NCI-H446 (cell line): ENCODE results near the gene MED16.

Source experiments
- DNase-seq, 2 experiments: peaks; one replicate each; lab custom pipeline; 2025; lab: John Stamatoyannopoulos, UW

The MED16 gene, protein sequence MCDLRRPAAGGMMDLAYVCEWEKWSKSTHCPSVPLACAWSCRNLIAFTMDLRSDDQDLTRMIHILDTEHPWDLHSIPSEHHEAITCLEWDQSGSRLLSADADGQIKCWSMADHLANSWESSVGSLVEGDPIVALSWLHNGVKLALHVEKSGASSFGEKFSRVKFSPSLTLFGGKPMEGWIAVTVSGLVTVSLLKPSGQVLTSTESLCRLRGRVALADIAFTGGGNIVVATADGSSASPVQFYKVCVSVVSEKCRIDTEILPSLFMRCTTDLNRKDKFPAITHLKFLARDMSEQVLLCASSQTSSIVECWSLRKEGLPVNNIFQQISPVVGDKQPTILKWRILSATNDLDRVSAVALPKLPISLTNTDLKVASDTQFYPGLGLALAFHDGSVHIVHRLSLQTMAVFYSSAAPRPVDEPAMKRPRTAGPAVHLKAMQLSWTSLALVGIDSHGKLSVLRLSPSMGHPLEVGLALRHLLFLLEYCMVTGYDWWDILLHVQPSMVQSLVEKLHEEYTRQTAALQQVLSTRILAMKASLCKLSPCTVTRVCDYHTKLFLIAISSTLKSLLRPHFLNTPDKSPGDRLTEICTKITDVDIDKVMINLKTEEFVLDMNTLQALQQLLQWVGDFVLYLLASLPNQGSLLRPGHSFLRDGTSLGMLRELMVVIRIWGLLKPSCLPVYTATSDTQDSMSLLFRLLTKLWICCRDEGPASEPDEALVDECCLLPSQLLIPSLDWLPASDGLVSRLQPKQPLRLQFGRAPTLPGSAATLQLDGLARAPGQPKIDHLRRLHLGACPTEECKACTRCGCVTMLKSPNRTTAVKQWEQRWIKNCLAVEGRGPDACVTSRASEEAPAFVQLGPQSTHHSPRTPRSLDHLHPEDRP

DNA sequence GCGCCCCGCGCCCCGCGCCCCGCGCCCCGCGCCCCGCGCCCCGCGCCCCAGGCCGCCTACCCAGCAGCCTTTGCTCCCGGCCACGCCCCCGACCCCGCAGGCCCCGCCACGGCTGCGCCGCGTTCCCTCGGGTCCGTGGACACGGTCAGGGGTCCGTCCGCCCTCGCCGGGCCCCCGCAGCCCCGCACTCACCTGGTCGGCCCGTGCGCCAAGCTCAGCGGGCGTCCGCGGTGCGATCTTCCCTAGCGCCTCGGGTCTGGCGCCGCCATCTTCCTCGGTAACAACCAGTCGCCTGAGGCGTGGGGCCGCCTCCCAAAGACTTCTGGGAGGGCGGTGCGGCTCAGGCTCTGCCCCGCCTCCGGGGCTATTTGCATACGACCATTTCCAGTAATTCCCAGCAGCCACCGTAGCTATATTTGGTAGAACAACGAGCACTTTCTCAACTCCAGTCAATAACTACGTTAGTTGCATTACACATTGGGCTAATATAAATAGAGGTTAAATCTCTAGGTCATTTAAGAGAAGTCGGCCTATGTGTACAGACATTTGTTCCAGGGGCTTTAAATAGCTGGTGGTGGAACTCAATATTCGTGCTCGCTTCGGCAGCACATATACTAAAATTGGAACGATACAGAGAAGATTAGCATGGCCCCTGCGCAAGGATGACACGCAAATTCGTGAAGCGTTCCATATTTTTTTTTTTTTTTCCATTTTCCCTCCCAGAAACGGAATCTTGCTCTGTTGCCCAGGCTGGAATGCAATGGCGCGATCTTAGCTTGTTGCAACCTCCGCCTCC lies at the start of gene MED16, which contains the start of gene RNU6-9:
TSS of gene MED16 (minus strand) at position 294 of the 796 bp plus-strand sequence. CDS start 2,056 bp downstream, outside the sequence.
TSS of gene RNU6-9 (plus strand) at position 591 of the 796 bp plus-strand sequence.
- peak; percentile 92 to 97 for DNase-seq

DNA sequence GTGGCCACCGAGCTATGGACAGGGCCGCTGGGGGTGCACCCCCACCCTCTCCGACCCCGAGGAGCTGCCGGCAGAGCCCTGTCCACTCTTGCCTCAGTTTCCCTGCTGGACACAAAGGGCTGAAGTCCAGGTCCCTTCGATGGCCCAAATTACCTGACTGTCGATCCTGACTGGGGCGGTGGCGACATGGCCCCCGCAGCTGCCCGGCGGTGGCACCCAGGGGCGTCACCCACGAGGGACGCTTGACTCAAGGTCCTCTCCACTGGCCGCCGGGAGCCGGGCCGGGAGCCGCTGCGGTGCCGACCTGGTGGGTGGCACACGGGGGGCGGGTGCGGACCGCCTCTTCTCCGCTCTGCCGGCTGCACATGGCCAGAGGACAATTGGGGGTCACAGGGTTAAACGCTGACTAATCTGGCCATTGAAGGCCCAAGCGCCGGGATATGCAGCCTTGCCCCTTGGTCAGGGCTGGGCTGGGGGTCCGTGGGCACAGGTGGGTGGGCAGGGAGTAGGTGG lies 49.2 kb upstream of the MED16 start:
- DNase-seq, result no peak

DNA sequence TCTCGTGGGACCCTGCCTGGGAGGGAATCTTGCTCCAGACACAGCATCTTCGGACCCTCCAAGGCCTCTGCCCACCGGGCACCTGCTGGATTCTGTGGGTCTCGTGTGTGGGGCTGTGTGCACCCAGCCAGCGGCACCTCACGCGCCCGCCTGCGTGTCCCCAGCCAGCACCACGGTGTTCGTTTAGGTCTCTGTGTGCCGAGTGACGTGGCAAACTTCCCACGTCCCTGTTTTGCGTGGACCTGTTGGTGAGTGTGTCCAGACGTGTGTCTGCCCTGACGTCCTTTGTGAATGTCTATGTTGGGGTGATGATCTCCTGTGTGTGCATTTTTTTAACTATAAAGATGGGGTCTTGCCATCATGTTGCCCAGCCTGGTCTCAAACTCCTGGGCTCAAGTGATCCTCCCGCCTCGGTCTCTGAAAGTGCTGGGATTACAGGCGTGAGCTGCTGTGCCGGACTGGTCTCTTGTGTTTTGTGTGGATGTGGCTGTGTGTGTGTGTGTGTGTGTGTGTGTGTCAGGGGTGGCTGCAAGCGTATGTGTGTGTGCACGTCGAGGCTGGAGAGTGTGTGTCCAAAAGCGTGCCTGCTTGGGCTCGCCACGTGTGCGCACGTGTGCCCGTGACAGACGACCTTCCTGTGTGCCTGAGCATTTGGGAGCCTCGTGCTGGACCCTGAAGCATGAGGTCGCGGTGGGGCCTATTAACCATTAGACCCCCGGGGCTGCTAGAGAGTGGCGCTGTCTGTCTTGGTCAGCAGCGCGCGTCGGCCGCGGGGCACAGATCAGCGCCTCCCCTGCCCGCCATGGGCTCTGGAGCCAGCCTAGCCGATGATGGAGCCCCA lies 48.5 kb upstream of the MED16 start:
- DNase-seq, result no peak

DNA sequence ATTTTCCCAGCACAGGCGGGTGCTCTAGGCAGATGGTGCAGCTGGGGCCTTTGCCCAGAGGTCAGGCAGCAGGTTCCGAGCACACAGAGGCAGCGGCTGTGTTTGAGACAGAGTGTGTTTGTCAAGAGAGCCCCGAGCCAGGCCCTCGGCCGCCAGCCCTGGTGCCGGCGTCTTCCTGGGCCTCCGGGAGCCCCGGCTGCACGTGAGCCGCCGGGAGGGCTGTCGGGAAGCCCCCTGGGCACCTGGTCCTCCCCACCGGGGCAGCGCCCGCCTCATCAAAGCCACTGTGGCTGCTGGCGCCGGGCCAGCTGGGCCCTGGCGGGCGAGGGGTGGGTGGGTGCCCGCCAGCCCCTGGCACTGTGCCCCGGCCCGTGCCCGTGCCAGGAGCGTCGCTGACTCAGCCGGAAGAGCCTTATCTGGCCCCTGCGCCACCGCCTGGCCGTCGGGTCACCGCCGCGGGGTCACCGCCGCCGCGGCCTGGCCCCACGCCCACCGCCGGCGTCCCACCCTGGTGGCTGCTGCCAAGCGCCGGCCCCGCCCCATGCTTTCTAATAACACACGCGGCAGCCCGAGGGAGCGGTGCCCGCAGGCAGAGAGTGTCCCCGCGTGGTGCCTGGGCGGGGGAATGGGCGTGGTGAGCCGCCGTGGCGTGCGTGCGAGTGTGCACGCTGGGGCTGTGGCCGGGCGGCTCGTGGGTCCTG lies 47.8 kb upstream of the MED16 start:
- peak; percentile 54 to 92 for DNase-seq

DNA sequence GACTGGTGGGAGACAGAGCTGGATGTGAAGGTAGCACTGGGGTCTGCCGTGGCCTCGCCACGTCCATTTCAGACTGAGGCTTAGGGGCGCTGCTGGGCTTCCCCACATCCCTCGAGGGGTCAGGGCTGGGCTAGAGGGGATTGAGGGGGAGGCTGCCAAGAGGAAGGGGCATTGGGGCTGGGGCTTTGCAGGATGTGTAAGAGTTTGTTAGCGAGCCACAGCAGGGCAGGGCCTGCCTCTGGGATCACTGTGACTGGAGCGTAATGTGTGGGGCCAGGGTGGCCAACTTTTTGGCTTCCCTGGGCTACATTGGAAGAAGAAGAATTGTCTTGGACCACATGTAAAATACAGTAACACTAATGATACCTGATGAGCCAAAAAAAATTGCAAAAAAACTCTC lies 46.9 kb upstream of the MED16 start:
- no peak for DNase-seq

DNA sequence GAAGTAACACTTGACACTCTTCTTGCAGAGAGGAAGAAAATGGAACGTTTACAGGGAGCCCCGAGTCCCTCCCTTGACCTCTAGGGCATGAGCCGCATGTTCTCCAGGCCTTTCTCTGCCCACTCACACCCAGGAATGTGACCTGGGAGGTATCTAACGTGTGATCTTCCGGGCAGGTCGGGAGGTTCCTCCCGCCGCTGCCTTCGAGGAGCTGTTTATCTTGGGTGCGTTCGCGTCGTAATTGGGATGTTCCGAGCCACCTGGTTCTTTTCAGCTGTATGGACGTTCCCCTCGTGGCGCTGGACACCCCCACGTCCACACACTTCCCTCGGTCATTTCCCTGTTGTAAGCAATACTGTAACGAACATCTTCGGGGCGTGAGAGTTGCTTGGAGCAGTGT lies 46.5 kb upstream of the MED16 start:
- no peak for DNase-seq

DNA sequence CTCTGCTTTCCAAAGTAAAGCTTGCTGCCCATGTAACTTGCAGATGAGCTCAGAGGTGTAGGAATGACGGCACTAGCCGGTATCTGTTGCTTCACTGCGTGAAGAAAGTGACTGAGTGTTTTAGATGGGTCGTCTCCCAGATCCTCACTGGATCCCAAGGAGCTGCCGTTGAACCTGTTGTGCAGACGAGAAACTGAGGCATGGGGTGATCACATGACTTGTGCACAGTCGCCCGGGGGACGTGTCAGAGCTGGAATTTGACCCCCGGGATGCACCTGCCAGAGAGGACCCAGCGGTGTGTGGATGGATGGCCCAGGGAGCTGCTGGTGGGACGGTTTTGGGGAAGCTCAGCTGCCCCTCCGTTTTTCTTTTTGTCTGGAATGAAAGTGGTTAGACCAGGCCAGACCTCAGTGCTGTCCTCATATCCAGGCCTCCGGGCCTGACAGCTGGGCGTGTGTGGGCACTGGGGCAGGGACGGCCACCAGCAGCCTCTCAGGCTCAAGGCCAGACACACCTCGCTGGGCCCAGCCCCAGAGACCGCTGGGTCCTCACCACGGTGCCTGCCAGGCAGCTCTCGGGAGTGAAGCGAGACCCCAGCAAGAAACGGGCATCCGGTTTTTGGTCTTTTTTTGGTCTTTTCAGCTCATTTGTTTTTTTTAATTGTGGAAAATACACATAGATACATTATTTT lies 45.4 kb upstream of the MED16 start:
- no peak for DNase-seq

DNA sequence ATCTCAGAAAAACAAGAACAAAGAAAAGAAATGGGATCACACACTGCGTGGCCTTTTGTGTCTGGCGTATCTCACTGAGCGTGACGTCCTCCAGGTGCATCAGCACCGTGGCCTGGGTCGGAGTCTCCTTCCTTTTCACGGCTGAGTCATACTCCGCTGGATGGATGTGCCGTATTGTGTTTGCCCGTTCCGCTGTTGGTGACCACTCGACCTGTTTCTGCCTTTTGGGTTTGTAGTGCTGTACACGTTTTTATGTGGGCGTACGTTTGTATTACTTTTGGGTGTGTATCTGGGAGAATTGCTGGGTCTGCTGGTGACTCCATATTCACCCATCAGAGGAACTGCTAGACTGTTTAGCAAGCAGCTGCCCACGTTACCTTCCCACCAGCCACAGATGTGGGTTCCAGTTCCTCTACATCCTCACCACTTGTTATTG lies 44.3 kb upstream of the MED16 start:
- no peak for DNase-seq

DNA sequence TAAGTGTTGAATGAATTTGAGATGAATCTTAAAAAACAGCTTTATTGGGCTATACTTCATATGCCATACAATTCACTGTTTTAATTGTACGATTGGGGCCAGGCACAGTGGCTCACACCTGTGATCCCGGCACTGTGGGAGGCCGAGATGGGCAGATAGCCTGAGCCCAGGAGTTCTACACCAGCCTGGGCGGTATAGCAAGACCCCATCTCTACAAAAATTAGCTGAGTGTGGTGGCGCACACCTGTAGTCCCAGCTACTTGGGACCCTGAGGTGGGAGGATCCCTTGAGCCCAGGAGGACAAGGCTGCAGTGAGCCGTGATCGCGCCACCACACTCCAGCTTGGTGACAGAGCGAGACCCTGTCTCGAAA lies 43.2 kb upstream of the MED16 start:
- no peak for DNase-seq

DNA sequence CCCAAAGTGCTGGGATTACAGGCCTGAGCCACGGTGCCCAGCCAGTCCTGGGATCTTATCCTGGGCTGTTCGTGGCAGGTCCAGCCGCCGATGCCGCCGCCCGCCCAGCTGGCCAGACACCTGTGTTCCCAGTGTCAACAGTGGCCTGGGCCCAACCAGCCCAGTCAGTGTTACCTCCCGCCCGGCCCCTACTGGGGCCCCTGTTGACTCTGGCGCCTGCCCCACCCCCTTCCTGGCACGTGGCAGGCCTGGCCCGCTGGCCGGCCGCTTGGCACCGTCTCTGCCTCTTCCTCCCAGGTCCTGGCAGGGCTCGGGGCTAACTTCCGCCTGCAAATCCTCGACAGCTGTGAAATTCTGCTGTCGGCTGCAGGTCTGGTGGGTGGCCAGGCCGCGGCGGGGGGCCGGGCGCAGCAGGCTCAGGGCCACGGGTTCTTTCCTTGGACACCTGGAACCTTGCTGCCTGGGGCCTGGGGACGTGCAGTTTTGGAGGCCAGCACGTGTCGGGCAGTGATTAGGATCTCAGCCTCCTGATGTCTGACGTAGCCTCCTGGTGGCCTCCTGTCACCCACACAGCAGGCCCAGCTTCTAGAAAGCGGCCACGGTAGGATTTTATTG lies 42.0 kb upstream of the MED16 start:
- peak; percentile 69 to 95 for DNase-seq

DNA sequence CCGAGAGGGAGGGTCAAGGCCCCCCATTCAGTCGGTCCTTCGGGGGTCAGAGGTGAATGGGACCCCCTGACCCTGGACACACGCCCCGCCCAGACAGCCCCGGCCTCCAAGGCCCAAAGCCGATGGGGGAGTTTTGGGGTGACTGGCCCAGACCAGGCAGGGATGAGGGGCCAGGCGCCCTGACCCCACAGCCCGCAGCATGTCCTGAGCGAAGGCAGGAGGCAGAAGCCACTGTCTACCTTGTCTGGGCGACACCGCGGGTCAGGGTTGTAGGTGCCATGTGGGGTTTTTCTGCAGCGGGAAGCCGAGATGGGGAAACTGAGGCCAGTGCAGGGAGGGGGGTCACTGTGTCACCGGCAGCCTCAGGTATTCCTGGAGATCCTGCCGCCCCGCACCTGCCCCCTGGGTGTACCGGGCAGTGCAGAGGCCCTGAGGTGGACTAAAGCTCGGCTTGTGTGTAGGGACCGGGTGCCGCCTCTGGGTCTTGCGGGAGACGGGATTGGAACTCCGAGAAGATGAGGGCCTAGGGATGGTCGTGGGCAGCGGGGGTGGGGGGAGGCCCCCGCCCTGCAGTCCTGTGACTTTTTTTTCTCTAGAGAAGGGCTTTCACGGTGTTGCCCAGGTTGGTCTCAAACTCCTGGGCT lies 41.3 kb upstream of the MED16 start:
- DNase-seq, result no peak

DNA sequence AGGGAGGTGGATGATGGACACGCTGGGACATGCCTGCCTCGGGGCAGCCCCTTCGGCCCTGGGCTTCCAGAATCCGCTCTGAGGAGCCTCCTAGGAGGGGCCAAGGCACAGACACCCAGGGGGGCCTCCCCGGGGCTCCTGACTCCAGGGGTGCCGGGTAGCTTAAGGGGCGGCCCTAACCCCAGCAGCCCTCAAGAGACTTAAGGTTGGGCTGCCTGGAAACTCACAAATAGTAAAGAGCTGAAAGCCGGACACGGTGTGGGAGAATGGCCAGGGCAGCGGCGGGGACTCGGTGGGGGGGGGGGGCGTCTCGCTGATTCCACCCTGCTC lies 40.5 kb upstream of the MED16 start:
- no peak for DNase-seq

DNA sequence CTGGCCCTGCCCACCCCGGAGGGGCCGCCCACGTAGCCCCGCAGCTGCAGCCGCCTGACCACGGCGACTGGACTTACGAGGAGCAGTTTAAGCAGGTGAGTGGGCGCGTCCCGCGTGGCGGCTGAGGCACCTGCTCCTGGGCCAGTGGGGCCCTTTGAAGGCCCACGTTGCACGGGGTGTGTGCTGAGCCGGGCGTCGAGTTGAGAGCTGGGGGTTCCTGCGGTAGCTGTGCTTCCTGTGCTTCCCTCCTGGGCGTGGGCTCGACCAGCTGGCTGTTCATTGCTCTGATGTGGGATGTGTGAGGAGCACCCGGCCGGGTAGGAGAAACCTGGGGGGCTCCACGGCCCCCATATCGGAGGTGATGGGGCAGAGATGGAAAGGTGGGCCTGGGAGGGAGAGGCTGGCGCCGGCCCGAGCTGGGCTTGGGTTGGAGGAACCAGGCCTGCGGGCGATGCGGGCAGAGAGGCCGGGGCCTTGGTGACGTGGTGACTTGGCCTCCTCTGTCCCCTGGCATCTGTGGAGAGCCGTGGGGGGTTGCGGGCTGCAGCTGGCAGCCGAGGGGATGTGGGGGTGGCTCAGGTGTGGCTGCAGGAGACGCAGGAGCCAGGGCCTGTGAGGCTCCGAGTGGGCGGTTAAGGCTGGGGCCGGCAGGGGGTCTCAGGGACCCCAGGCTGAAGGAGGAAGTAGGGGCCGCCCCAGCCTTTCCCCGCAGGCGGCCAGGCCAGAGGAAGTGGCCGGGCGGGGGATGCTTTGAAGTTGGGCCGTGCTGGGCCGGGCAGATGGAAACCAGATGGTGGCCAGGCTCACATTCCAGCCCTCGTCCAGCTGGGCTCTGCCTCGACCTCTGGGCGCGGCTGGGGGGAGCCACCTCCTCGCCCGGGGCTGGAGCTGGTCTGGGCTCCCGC lies 39.9 kb upstream of the MED16 start:
- no peak for DNase-seq

DNA sequence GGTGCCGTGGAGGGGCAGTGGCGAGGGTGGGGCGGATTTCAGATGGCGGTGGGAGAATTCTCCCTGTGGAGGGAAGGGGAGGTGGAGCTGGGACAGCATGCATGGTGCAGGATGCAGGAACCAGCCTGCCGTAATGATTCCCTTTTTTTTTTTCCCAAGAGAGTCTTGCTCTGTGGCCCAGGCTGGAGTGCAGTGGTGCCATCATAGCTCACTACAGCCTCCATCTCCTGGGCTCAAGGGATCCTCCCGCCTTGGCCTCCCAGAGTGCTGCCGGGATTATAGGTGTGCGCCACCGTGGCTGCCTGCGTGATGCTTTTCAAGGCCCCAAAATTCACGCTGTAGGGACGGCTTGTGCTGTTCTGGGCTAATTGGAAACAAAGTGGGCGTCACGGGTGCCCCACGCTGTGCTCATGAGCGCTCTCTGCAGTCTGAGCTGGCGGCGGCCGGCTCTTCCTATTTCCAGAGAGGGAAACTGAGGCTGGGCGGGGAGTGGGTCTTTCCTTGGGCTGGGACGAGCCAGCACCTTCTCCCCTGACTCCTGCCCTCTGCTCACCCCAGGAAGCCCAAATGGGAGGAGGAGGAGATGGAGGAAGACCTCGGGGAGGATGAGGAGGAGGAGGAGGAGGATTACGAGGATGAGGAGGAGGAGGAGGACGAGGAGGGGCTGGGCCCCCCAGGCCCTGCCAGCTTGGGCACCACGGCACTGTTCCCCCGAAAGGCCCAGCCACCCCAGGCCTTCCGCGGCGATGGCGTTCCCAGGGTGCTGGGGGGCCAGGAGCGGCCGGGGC lies 39.1 kb upstream of the MED16 start:
- DNase-seq, result no peak

DNA sequence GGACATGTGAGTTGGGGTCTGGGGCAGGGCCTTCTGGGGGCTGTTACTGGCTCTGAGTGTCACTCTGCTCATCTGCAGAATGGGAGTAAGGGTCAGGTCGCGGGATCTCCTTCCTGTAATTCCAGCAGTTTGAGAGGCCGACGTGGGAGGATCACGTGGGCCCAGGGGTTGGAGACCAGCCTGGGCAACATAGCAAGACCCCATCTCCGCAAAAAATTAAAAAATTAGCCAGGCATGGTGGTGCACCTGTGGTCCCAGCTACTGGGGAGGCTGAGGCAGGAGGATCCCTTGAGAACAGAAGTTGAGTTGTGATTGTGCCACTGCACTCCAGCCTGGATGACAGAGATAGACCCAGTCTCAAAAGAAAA lies 36.9 kb upstream of the MED16 start:
- DNase-seq, result no peak

DNA sequence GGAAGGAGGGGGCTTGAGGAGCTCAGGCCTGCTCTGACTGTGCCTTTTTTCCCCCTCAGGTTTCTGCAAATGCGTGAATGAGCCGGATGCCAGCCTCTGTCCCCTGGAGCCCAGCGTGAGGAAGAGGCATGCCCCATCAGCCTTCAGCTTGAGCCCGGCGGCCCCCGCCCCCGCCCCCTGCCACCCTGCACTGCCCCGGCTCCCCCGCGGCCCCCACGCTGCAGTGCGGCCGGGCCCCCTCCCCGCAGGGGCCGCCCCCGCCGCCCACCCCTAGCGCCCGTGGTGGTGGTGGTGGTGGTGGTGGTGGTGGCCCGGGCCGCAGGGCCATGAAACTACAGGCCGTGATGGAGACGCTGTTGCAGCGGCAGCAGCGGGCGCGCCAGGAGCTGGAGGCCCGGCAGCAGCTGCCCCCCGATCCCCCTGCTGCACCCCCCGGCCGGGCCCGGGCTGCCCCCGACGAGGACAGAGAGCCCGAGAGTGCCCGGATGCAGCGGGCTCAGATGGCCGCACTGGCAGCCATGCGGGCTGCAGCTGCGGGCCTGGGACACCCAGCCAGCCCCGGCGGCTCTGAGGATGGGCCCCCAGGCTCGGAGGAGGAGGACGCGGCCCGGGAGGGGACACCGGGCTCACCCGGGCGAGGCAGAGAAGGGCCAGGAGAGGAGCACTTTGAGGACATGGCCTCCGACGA lies 36.4 kb upstream of the MED16 start:
- no peak for DNase-seq
